ENCODE results near the gene SLCO4A1.
A peak's percentile ranks its signal among the peaks of the same experiment; 100 is the strongest.

The SLCO4A1 gene

GRCh38 chr20:62703853-62704228 is 61.5 kb downstream of the SLCO4A1 start:
- no peak for DNase-seq

- DNase-seq: peak; percentile 98
Measured at GRCh38 chr20:62704341-62704948, 62.1 kb downstream of the SLCO4A1 start.

GRCh38 chr20:62705627-62706026 is 63.3 kb downstream of the SLCO4A1 start:
- no peak for DNase-seq

GRCh38 chr20:62706344-62706743 is 64.0 kb downstream of the SLCO4A1 start:
- no peak for DNase-seq

GRCh38 chr20:62706857-62707256 is 64.6 kb downstream of the SLCO4A1 start:
- no peak for DNase-seq

GRCh38 chr20:62707276-62707920 is 65.1 kb downstream of the SLCO4A1 start:
- DNase-seq: no peak

GRCh38 chr20:62707921-62708521 is 65.7 kb downstream of the SLCO4A1 start:
- no peak for DNase-seq

- DNase-seq: no peak
Measured at GRCh38 chr20:62708591-62709536, 66.6 kb downstream of the SLCO4A1 start, which contains the start of gene NTSR1. TSS of gene NTSR1 (plus strand) at chr20:62708836. CDS start at chr20:62709208, 372 bp downstream.

- no peak for DNase-seq
Measured at GRCh38 chr20:62709537-62709905, 67.2 kb downstream of the SLCO4A1 start.

- no peak for DNase-seq
Measured at GRCh38 chr20:62710221-62710885, 68.0 kb downstream of the SLCO4A1 start.

GRCh38 chr20:62710886-62711702 is 68.8 kb downstream of the SLCO4A1 start:
- no peak for DNase-seq

GRCh38 chr20:62711703-62712101 is 69.4 kb downstream of the SLCO4A1 start:
- no peak for DNase-seq

- DNase-seq: no peak
Measured at GRCh38 chr20:62712606-62713005, 70.3 kb downstream of the SLCO4A1 start.

GRCh38 chr20:62714006-62714405 is 71.7 kb downstream of the SLCO4A1 start:
- DNase-seq: no peak

GRCh38 chr20:62714799-62715198 is 72.5 kb downstream of the SLCO4A1 start:
- DNase-seq: no peak

- no peak for DNase-seq
Measured at GRCh38 chr20:62715201-62715600, 72.9 kb downstream of the SLCO4A1 start.

- no peak for DNase-seq
Measured at GRCh38 chr20:62716198-62716940, 74.1 kb downstream of the SLCO4A1 start.

GRCh38 chr20:62716941-62717310 is 74.6 kb downstream of the SLCO4A1 start:
- DNase-seq: no peak

- no peak for DNase-seq
Measured at GRCh38 chr20:62717933-62718332, 75.6 kb downstream of the SLCO4A1 start.

- no peak for DNase-seq
Measured at GRCh38 chr20:62718546-62718945, 76.2 kb downstream of the SLCO4A1 start.

Data from NCI-H226 (cell line).